PFSK-1 (cell line): ENCODE data around the gene KCNQ2.

ENCODE experiments used
- POLR2AphosphoS5 ChIP-seq: IDR thresholded peaks from 2 replicates; pipeline ENCODE4 v1.6.1; 2012; ENCODE audit warnings: low read depth, mild to moderate bottlenecking, control low read depth, low read length, moderate library complexity
- SIN3A ChIP-seq: IDR thresholded peaks from 2 replicates; pipeline ENCODE4 v1.6.1; 2012; ENCODE audit warnings: mild to moderate bottlenecking, low read length, moderate library complexity, borderline replicate concordance; ENCODE audit not compliant: insufficient read depth
- TAF1 ChIP-seq: IDR thresholded peaks from 2 replicates; pipeline ENCODE4 v1.6.1; 2012; ENCODE audit warnings: low read length, control low read depth, borderline replicate concordance; ENCODE audit not compliant: insufficient read depth

- TF ChIP-seq POLR2AphosphoS5 (no peak), TAF1 (no peak), SIN3A (no peak)
Observed at GRCh38 chr20:63413323-63413722, 59.1 kb downstream of the KCNQ2 start.
